ENCODE data around the gene RYR1.
"Not testable (repeated sequence)": the region's sequence is repeated elsewhere in the genome, so short reads cannot be mapped to it uniquely, and the experiment has no call there.

RYR1 gene

GRCh38 chr19:38514812-38515633 is 81.5 kb downstream of the RYR1 start:
- Mint-ChIP-seq H3K27ac (peak overlapping the region; percentile 66), H3K36me3 (no peaks in the 10 kb centered on the region)
- ATAC-seq, result peak; percentile 92

GRCh38 chr19:38515896-38516295 is 82.4 kb downstream of the RYR1 start:
- ATAC-seq, result no peak
- Mint-ChIP-seq H3K4me1 (peaks cover 19% of the 10 kb centered on the region), H3K27ac (peak overlapping the region; percentile 66), H3K27me3 (peaks cover 11% of the 10 kb centered on the region), H3K9me3 (no peaks in the 10 kb centered on the region), H3K36me3 (no peaks in the 10 kb centered on the region), H3K4me3 (no peak overlapping the region)

More at GRCh38 chr19:38514812-38515633, 81.5 kb downstream of the RYR1 start:
- Mint-ChIP-seq H3K4me3 (peak overlapping the region; percentile 30), H3K9me3 (no peaks in the 10 kb centered on the region), H3K4me1 (peaks cover 19% of the 10 kb centered on the region), H3K27me3 (peaks cover 20% of the 10 kb centered on the region)

GRCh38 chr19:38516802-38517201 is 83.3 kb downstream of the RYR1 start:
- ATAC-seq, result no peak
- H3K9me3 Mint-ChIP-seq, result no peaks in the 10 kb centered on the region
- no peaks in the 10 kb centered on the region for H3K36me3 Mint-ChIP-seq
- peaks cover 19% of the 10 kb centered on the region for H3K4me1 Mint-ChIP-seq
- H3K4me3 Mint-ChIP-seq, result no peak overlapping the region
- H3K27ac Mint-ChIP-seq, result peak overlapping the region; percentile 66
- H3K27me3 Mint-ChIP-seq, result peaks cover 2% of the 10 kb centered on the region

- no peak for ATAC-seq
These were observed 83.8 kb downstream of the RYR1 start for GRCh38 chr19:38517321-38517720.

GRCh38 chr19:38517980-38518379 is 84.5 kb downstream of the RYR1 start:
- H3K27me3 Mint-ChIP-seq, H3K36me3 Mint-ChIP-seq, H3K27ac Mint-ChIP-seq, H3K9me3 Mint-ChIP-seq, ATAC-seq, H3K4me3 Mint-ChIP-seq: not testable (repeated sequence)
- peaks cover 18% of the 10 kb centered on the region for H3K4me1 Mint-ChIP-seq

More at GRCh38 chr19:38517321-38517720, 83.8 kb downstream of the RYR1 start:
- H3K4me3 Mint-ChIP-seq, result no peak overlapping the region
- H3K27me3 Mint-ChIP-seq, result no peaks in the 10 kb centered on the region
- H3K36me3 Mint-ChIP-seq, result no peaks in the 10 kb centered on the region
- no peaks in the 10 kb centered on the region for H3K9me3 Mint-ChIP-seq
- peaks cover 19% of the 10 kb centered on the region for H3K4me1 Mint-ChIP-seq
- peak overlapping the region; percentile 66 for H3K27ac Mint-ChIP-seq

GRCh38 chr19:38519168-38519567 is 85.7 kb downstream of the RYR1 start:
- H3K4me1 Mint-ChIP-seq, result peaks cover 8% of the 10 kb centered on the region
- ATAC-seq, result no peak
- no peaks in the 10 kb centered on the region for H3K36me3 Mint-ChIP-seq
- no peaks in the 10 kb centered on the region for H3K9me3 Mint-ChIP-seq
- peaks cover 12% of the 10 kb centered on the region for H3K27me3 Mint-ChIP-seq
- no peak overlapping the region for H3K27ac Mint-ChIP-seq
- no peak overlapping the region for H3K4me3 Mint-ChIP-seq

GRCh38 chr19:38519988-38520387 is 86.5 kb downstream of the RYR1 start:
- no peaks in the 10 kb centered on the region for H3K36me3 Mint-ChIP-seq
- peaks cover 5% of the 10 kb centered on the region for H3K4me1 Mint-ChIP-seq
- peaks cover 20% of the 10 kb centered on the region for H3K27me3 Mint-ChIP-seq
- no peak overlapping the region for H3K27ac Mint-ChIP-seq
- H3K9me3 Mint-ChIP-seq, result no peaks in the 10 kb centered on the region
- ATAC-seq, result no peak
- H3K4me3 Mint-ChIP-seq, result no peak overlapping the region

GRCh38 chr19:38522915-38523314 is 89.4 kb downstream of the RYR1 start:
- H3K27ac Mint-ChIP-seq, result no peak overlapping the region
- H3K36me3 Mint-ChIP-seq, result no peaks in the 10 kb centered on the region
- H3K4me1 Mint-ChIP-seq, result no peaks in the 10 kb centered on the region
- H3K27me3 Mint-ChIP-seq, result peaks cover 49% of the 10 kb centered on the region
- H3K9me3 Mint-ChIP-seq, result no peaks in the 10 kb centered on the region
- no peak overlapping the region for H3K4me3 Mint-ChIP-seq
- no peak for ATAC-seq

GRCh38 chr19:38523319-38523718 is 89.8 kb downstream of the RYR1 start:
- Mint-ChIP-seq H3K9me3 (no peaks in the 10 kb centered on the region), H3K4me3 (no peak overlapping the region), H3K27me3 (peaks cover 54% of the 10 kb centered on the region), H3K27ac (no peak overlapping the region), H3K36me3 (no peaks in the 10 kb centered on the region), H3K4me1 (no peaks in the 10 kb centered on the region)
- no peak for ATAC-seq

- H3K27me3 Mint-ChIP-seq, result peaks cover 61% of the 10 kb centered on the region
- ATAC-seq, result no peak
- H3K4me3 Mint-ChIP-seq, result no peak overlapping the region
- no peaks in the 10 kb centered on the region for H3K9me3 Mint-ChIP-seq
- H3K36me3 Mint-ChIP-seq, result no peaks in the 10 kb centered on the region
- H3K27ac Mint-ChIP-seq, result no peak overlapping the region
- H3K4me1 Mint-ChIP-seq, result no peaks in the 10 kb centered on the region
These were observed 90.9 kb downstream of the RYR1 start for GRCh38 chr19:38524369-38524768.

GRCh38 chr19:38524994-38525634 is 91.6 kb downstream of the RYR1 start:
- H3K36me3 Mint-ChIP-seq, result no peaks in the 10 kb centered on the region
- H3K27ac Mint-ChIP-seq, result no peak overlapping the region
- no peaks in the 10 kb centered on the region for H3K9me3 Mint-ChIP-seq
- H3K27me3 Mint-ChIP-seq, result peaks cover 61% of the 10 kb centered on the region
- peak; percentile 9 for ATAC-seq
- H3K4me3 Mint-ChIP-seq, result no peak overlapping the region
- no peaks in the 10 kb centered on the region for H3K4me1 Mint-ChIP-seq

GRCh38 chr19:38526430-38526829 is 92.9 kb downstream of the RYR1 start:
- H3K36me3 Mint-ChIP-seq, result no peaks in the 10 kb centered on the region
- H3K27ac Mint-ChIP-seq, result peak overlapping the region; percentile 32
- H3K9me3 Mint-ChIP-seq, result no peaks in the 10 kb centered on the region
- H3K27me3 Mint-ChIP-seq, result peaks cover 61% of the 10 kb centered on the region
- H3K4me1 Mint-ChIP-seq, result no peaks in the 10 kb centered on the region
- H3K4me3 Mint-ChIP-seq, result no peak overlapping the region
- ATAC-seq, result no peak

GRCh38 chr19:38527466-38528136 is 94.1 kb downstream of the RYR1 start:
- ATAC-seq, result no peak
- no peak overlapping the region for H3K27ac Mint-ChIP-seq

GRCh38 chr19:38528213-38528755 is 94.8 kb downstream of the RYR1 start:
- Mint-ChIP-seq H3K36me3 (no peaks in the 10 kb centered on the region), H3K4me3 (no peak overlapping the region), H3K4me1 (no peaks in the 10 kb centered on the region), H3K9me3 (no peaks in the 10 kb centered on the region), H3K27ac (no peak overlapping the region), H3K27me3 (peaks cover 70% of the 10 kb centered on the region)
- no peak for ATAC-seq

More at GRCh38 chr19:38527466-38528136, 94.1 kb downstream of the RYR1 start:
- no peaks in the 10 kb centered on the region for H3K4me1 Mint-ChIP-seq
- no peak overlapping the region for H3K4me3 Mint-ChIP-seq
- no peaks in the 10 kb centered on the region for H3K9me3 Mint-ChIP-seq
- H3K27me3 Mint-ChIP-seq, result peaks cover 66% of the 10 kb centered on the region
- H3K36me3 Mint-ChIP-seq, result no peaks in the 10 kb centered on the region

GRCh38 chr19:38528931-38529330 is 95.4 kb downstream of the RYR1 start:
- no peak for ATAC-seq
- no peaks in the 10 kb centered on the region for H3K4me1 Mint-ChIP-seq
- no peaks in the 10 kb centered on the region for H3K9me3 Mint-ChIP-seq
- peaks cover 64% of the 10 kb centered on the region for H3K27me3 Mint-ChIP-seq
- no peak overlapping the region for H3K27ac Mint-ChIP-seq
- no peaks in the 10 kb centered on the region for H3K36me3 Mint-ChIP-seq
- no peak overlapping the region for H3K4me3 Mint-ChIP-seq
